Esophagus muscularis mucosa (tissue), 4 donors: ENCODE data around the gene MRPL48.

Experiments
- CTCF ChIP-seq, 3 experiments: fragments of 200-600 bp in 2 of 3; fragments of 450-650 bp in 1 of 3; sonication (generic) in 2 of 3; IDR thresholded peaks; one replicate each; pipeline ENCODE4 v1.5.1; 2017 to 2019; ENCODE audit warnings: antibody characterized with exemption in 3 of 3, mild to moderate bottlenecking in 2 of 3, moderate library complexity in 1 of 3
- EP300 ChIP-seq: sonication (generic); formaldehyde crosslinking; IDR thresholded peaks from one replicate; pipeline ENCODE4 v1.6.1; 2017; ENCODE audit warnings: antibody characterized with exemption
- POLR2A ChIP-seq: fragments of 450-650 bp; IDR thresholded peaks from one replicate; pipeline ENCODE4 v1.6.1; 2017; ENCODE audit warnings: antibody characterized with exemption, moderate library complexity, mild to moderate bottlenecking, low read depth
- POLR2AphosphoS5 ChIP-seq, 2 donors: sonication (generic); formaldehyde crosslinking; IDR thresholded peaks; one replicate each; pipeline ENCODE4 v1.6.1; 2017; ENCODE audit warnings: antibody characterized with exemption in 2 of 2

- no peak for TF ChIP-seq CTCF (IDR thresholded peaks at IDR 0.05)
- TF ChIP-seq EP300 = no peak
- no peak for TF ChIP-seq POLR2AphosphoS5 (IDR thresholded peaks at IDR 0.05)
- no peak for TF ChIP-seq POLR2A
These were observed 31.2 kb downstream of the MRPL48 start for GRCh38 chr11:73818846-73819245.
